ENCODE results near the gene PAX9. TPM values are rescaled to one million over a fixed set of nuclear protein-coding genes. Genes with fewer than 3 reads are reported as not detected.
A peak's percentile ranks its signal among the peaks of the same experiment; 100 is the strongest.

Gene PAX9
- total and polyA plus RNA-seq, 2 of the 13 experiments (the other 11 are each of a cell fraction or from before 2014, with no cell fraction given), result 0.03 TPM; not detected in 1

- CTCF ChIA-PET (ENCODE audit: low intra/inter-chr PET ratio, low total read pairs), result no interaction called here
- TF ChIP-seq MXD1 (CRISPR knock-in tag; IDR thresholded peaks at IDR 0.05) (0 out of 2 replicates have a peak, but pooled peaks have one; percentile 30), FOXO4 (CRISPR knock-in tag; conservative IDR thresholded peaks at IDR 0.05) (0 out of 2 replicates have a peak, but pooled peaks have one; percentile 39), NBN (conservative IDR thresholded peaks at IDR 0.05) (no peak), ZNF768 (CRISPR knock-in tag; IDR thresholded peaks at IDR 0.05) (peak; percentile 22; the same call in 1 of the 2 replicates)
- Histone ChIP-seq H3K4me1 (ENCODE audit: insufficient read depth, low read length) (peaks cover 23% of the 10 kb centered on the region), H2AFZ (ENCODE audit: low read length) (no peak overlapping the region), H3K27me3 (ENCODE audit: control insufficient read depth in 1 of 2, insufficient read depth in 2 of 2, low read length in 2 of 2) (peaks cover 40 to 62% of the 10 kb centered on the region in 2 experiments), H3K79me2 (ENCODE audit: insufficient read depth, low read length) (no peaks in the 10 kb centered on the region), H3K27ac (ENCODE audit: extremely low read length, insufficient read depth, low read length) (no peak overlapping the region), H3K4me2 (ENCODE audit: low read depth, low read length) (no peak overlapping the region), H3K9me3 (ENCODE audit: low read length) (no peaks in the 10 kb centered on the region), H3K9ac (ENCODE audit: insufficient read depth, low read depth, low read length) (no peak overlapping the region), H3K4me3 (replicated peaks in 1 of 3; ENCODE audit: insufficient read depth in 1 of 3, low read depth in 2 of 3, low read length in 3 of 3) (no peak overlapping the region), H3K36me3 (replicated peaks in 1 of 2; ENCODE audit: control insufficient read depth in 1 of 2, insufficient read depth in 2 of 2, low read length in 2 of 2) (no peaks in the 10 kb centered on the region), H4K20me1 (ENCODE audit: insufficient read depth, low read length) (peaks cover 2% of the 10 kb centered on the region; the same call in 1 of the 2 replicates)
- no peak for FAIRE-seq
- in situ Hi-C loops (cut with HindIII; ENCODE audit: extremely low pct_ligation_motif_present, low pct_unique_long_range_greater_than_20kb), result no loop called here
- POLR2A ChIA-PET, result no interaction called here
- BruUV-seq (replicated peaks), result no TSS peak
- intact Hi-C loops (cut with micrococcal nuclease; ENCODE audit: unreplicated experiment), result no loop called here
- DNase-seq (ENCODE audit: low spot score), result no peak
- 35% methylated on average over 34 of the region's 34 CpGs for WGBS (ENCODE audit: low lambda C conversion rate)
- no peak for ATAC-seq
These were observed 6.8 kb upstream of the PAX9 start for GRCh38 chr14:36654794-36655381.

GRCh38 chr14:36655571-36655962 lies 6.1 kb upstream of the PAX9 start:
- DNase-seq (ENCODE audit: low spot score) (no peak), ATAC-seq (no peak), FAIRE-seq (no peak)
- CTCF ChIA-PET (ENCODE audit: low intra/inter-chr PET ratio, low total read pairs), result no interaction called here
- no peaks in the 10 kb centered on the region for H3K79me2 ChIP-seq (ENCODE audit: insufficient read depth, low read length)
- H3K4me2 ChIP-seq (ENCODE audit: low read depth, low read length), result peak overlapping the region; percentile 23; the same call in 1 of the 2 replicates
- BruUV-seq (replicated peaks), result no TSS peak
- H3K36me3 ChIP-seq (replicated peaks in 1 of 2; ENCODE audit: control insufficient read depth in 1 of 2, insufficient read depth in 2 of 2, low read length in 2 of 2), result no peaks in the 10 kb centered on the region
- peaks cover 23% of the 10 kb centered on the region for H3K4me1 ChIP-seq (ENCODE audit: insufficient read depth, low read length)
- no peak overlapping the region for H3K27ac ChIP-seq (ENCODE audit: extremely low read length, insufficient read depth, low read length)
- peaks cover 2% of the 10 kb centered on the region; the same call in 1 of the 2 replicates for H4K20me1 ChIP-seq (ENCODE audit: insufficient read depth, low read length)
- POLR2A ChIA-PET, result no interaction called here
- peaks cover 43 to 68% of the 10 kb centered on the region in 2 experiments for H3K27me3 ChIP-seq (ENCODE audit: control insufficient read depth in 1 of 2, insufficient read depth in 2 of 2, low read length in 2 of 2)
- WGBS (ENCODE audit: low lambda C conversion rate), result 67% methylated on average over 11 of the region's 11 CpGs
- no peak overlapping the region for H2AFZ ChIP-seq (ENCODE audit: low read length)
- H3K9me3 ChIP-seq (ENCODE audit: low read length), result no peaks in the 10 kb centered on the region
- intact Hi-C loops (cut with micrococcal nuclease; ENCODE audit: unreplicated experiment) (no loop called here), in situ Hi-C loops (cut with HindIII; ENCODE audit: extremely low pct_ligation_motif_present, low pct_unique_long_range_greater_than_20kb) (no loop called here)
- no peak overlapping the region for H3K4me3 ChIP-seq (replicated peaks in 1 of 3; ENCODE audit: insufficient read depth in 1 of 3, low read depth in 2 of 3, low read length in 3 of 3)
- H3K9ac ChIP-seq (ENCODE audit: insufficient read depth, low read depth, low read length), result no peak overlapping the region
- TF ChIP-seq ZUFSP (CRISPR knock-in tag; IDR thresholded peaks at IDR 0.05; ENCODE audit: borderline replicate concordance), result 0 out of 2 replicates have a peak, but pooled peaks have one; percentile 28
- no peak for TF ChIP-seq AKNA (CRISPR knock-in tag; IDR thresholded peaks at IDR 0.05; ENCODE audit: borderline replicate concordance)
- TF ChIP-seq MAZ (IDR thresholded peaks at IDR 0.05; ENCODE audit: borderline replicate concordance, low read depth, low read length), result no peak
- 0 out of 2 replicates have a peak, but pooled peaks have one; percentile 23 for TF ChIP-seq MAZ (CRISPR knock-in tag; IDR thresholded peaks at IDR 0.05; ENCODE audit: low read depth)

All from HepG2 (cell line).